IMR-90 (cell line): ENCODE results near the gene RYR3. TPM values are rescaled to one million over a fixed set of nuclear protein-coding genes. Genes with fewer than 3 reads are reported as not detected.

ENCODE experiments used
- ATAC-seq: fragments of 200-7000 bp; cut with Tn5 transposase; 2 replicates; pipeline ENCODE4 v1.9.1; 2020; ENCODE audit warnings: low read depth, mild to moderate bottlenecking, moderate library complexity
- BruUV-seq: library from RNA; stranded (reverse); fragments of 400-500 nt; replicated peaks from 2 replicates; lab custom pipeline; 2021; lab: Mats Ljungman, UMichigan
- CTCF ChIA-PET: fragments of 300-600 bp; formaldehyde crosslinking; extraction: SDS; loops from one replicate; lab custom pipeline; 2021; ENCODE audit warnings: antibody characterized with exemption; lab: Yijun Ruan, JAX
- POLR2A ChIA-PET: fragments of 300-600 bp; sonication (Branson Sonifier 250); formaldehyde crosslinking; loops from one replicate; lab custom pipeline; 2022; ENCODE audit warnings: antibody characterized with exemption; ENCODE audit not compliant: unreplicated experiment; lab: Charles Lee
- DNase-seq: peaks from one replicate; pipeline ENCODE4 v3.0.0; 2013
- H2AFZ ChIP-seq: replicated peaks from 2 replicates; pipeline ENCODE3; 2013; ENCODE audit warnings: low read length, mild to moderate bottlenecking; ENCODE audit not compliant: poor library complexity
- H2AK5ac ChIP-seq: 2 replicates; pipeline ENCODE4 v1.6.1; 2013; ENCODE audit warnings: low read depth, low read length, inconsistent platforms
- H2AK9ac ChIP-seq: replicated peaks from 2 replicates; pipeline ENCODE3; 2013; ENCODE audit warnings: mild to moderate bottlenecking, low read depth, low read length, moderate library complexity; ENCODE audit not compliant: poor library complexity
- H2BK120ac ChIP-seq: 2 replicates; pipeline ENCODE4 v1.6.1; 2013; ENCODE audit warnings: low read depth, low read length, inconsistent platforms
- H2BK15ac ChIP-seq: 3 replicates; pipeline ENCODE4 v1.6.1; 2013; ENCODE audit warnings: low read depth, low read length, inconsistent platforms
- H2BK20ac ChIP-seq: 2 replicates; pipeline ENCODE4 v1.6.1; 2013; ENCODE audit warnings: low read depth, mild to moderate bottlenecking, inconsistent platforms, low read length, moderate library complexity
- H2BK5ac ChIP-seq: 2 replicates; pipeline ENCODE4 v1.6.1; 2013; ENCODE audit warnings: mild to moderate bottlenecking, low read depth, low read length, inconsistent platforms; ENCODE audit not compliant: poor library complexity, severe bottlenecking
- H3K14ac ChIP-seq: replicated peaks from 2 replicates; pipeline ENCODE4 v1.6.1; 2013; ENCODE audit warnings: low read depth, low read length, inconsistent platforms
- H3K18ac ChIP-seq: 2 replicates; pipeline ENCODE4 v1.6.1; 2013; ENCODE audit warnings: low read depth, low read length, control low read depth
- H3K23ac ChIP-seq: 2 replicates; pipeline ENCODE4 v1.6.1; 2013; ENCODE audit warnings: low read depth, low read length, inconsistent platforms
- H3K27ac ChIP-seq: 2 replicates; pipeline ENCODE4 v1.5.1; 2013; ENCODE audit warnings: mild to moderate bottlenecking, control low read depth, low read length; ENCODE audit not compliant: insufficient read depth
- H3K27me3 ChIP-seq: 2 replicates; pipeline ENCODE4 v1.6.1; 2013; ENCODE audit warnings: low read length; ENCODE audit not compliant: control insufficient read depth, insufficient read depth
- H3K36me3 ChIP-seq: 2 replicates; pipeline ENCODE4 v1.6.1; 2013; ENCODE audit warnings: low read length, mixed read lengths; ENCODE audit not compliant: control insufficient read depth, insufficient read depth
- H3K4ac ChIP-seq: 2 replicates; pipeline ENCODE4 v1.6.1; 2013; ENCODE audit warnings: low read depth, low read length, inconsistent platforms
- H3K4me1 ChIP-seq: 2 replicates; pipeline ENCODE4 v1.6.1; 2013; ENCODE audit warnings: low read length, mixed read lengths; ENCODE audit not compliant: control insufficient read depth, insufficient read depth
- H3K4me2 ChIP-seq: 2 replicates; pipeline ENCODE4 v1.6.1; 2013; ENCODE audit warnings: low read depth, mild to moderate bottlenecking, control low read depth, low read length, moderate library complexity
- H3K4me3 ChIP-seq: 2 replicates; pipeline ENCODE4 v1.5.1; 2013; ENCODE audit warnings: low read depth, mild to moderate bottlenecking, control low read depth, low read length, moderate library complexity; ENCODE audit not compliant: insufficient read depth
- H3K56ac ChIP-seq: 2 replicates; pipeline ENCODE4 v1.6.1; 2013; ENCODE audit warnings: low read length, inconsistent platforms; ENCODE audit not compliant: insufficient read depth; ENCODE audit errors: extremely low read depth
- H3K79me1 ChIP-seq, 2 experiments: 2 replicates each; pipeline ENCODE4 v1.6.1; 2013; ENCODE audit warnings: low read length in 2 of 2, inconsistent platforms in 1 of 2, low read depth in 1 of 2
- H3K9ac ChIP-seq: 2 replicates; pipeline ENCODE4 v1.6.1; 2013; ENCODE audit warnings: low read depth, low read length, control low read depth
- H3K9me1 ChIP-seq: 2 replicates; pipeline ENCODE4 v1.6.1; 2013; ENCODE audit warnings: low read length, inconsistent platforms; ENCODE audit not compliant: insufficient read depth
- H3K9me3 ChIP-seq: 2 replicates; pipeline ENCODE4 v1.6.1; 2013; ENCODE audit warnings: low read length; ENCODE audit not compliant: control insufficient read depth, insufficient read depth
- H4K20me1 ChIP-seq: 2 replicates; pipeline ENCODE4 v1.6.1; 2013; ENCODE audit warnings: low read length, inconsistent platforms; ENCODE audit not compliant: insufficient read depth
- H4K5ac ChIP-seq: 2 replicates; pipeline ENCODE4 v1.6.1; 2013; ENCODE audit warnings: mild to moderate bottlenecking, low read depth, low read length, control low read depth
- H4K8ac ChIP-seq, 2 experiments: 2 replicates each; pipeline ENCODE4 v1.6.1; 2013; ENCODE audit warnings: low read depth in 2 of 2, low read length in 2 of 2, control low read depth in 1 of 2, inconsistent platforms in 1 of 2
- H4K91ac ChIP-seq: 2 replicates; pipeline ENCODE4 v1.6.1; 2013; ENCODE audit warnings: low read depth, low read length, inconsistent platforms; ENCODE audit not compliant: insufficient read depth
- CEBPB ChIP-seq: IDR thresholded peaks from 2 replicates; pipeline ENCODE4 v1.6.1; 2012; ENCODE audit warnings: low read depth, low read length, improper control_type of control experiment
- FOS ChIP-seq: fragments of 150-350 bp; IDR thresholded peaks from 2 replicates; pipeline ENCODE4 v1.6.1; 2016; ENCODE audit warnings: low read depth, low read length
- MAZ ChIP-seq: IDR thresholded peaks from 2 replicates; pipeline ENCODE4 v1.6.1; 2012; ENCODE audit warnings: low read depth, mild to moderate bottlenecking, low read length, improper control_type of control experiment, moderate library complexity, borderline replicate concordance
- POLR2A ChIP-seq: IDR thresholded peaks from 2 replicates; pipeline ENCODE4 v1.6.1; 2012; ENCODE audit warnings: mild to moderate bottlenecking, low read depth, low read length
- RAD21 ChIP-seq: IDR thresholded peaks from 2 replicates; pipeline ENCODE4 v1.6.1; 2012; ENCODE audit warnings: low read length, improper control_type of control experiment
- RCOR1 ChIP-seq: IDR thresholded peaks from 2 replicates; pipeline ENCODE4 v1.6.1; 2012; ENCODE audit warnings: mild to moderate bottlenecking, low read length, improper control_type of control experiment; ENCODE audit not compliant: insufficient replicate concordance
- SMC3 ChIP-seq: fragments of 150-350 bp; IDR thresholded peaks from 2 replicates; pipeline ENCODE4 v1.6.1; 2016; ENCODE audit warnings: low read depth, mild to moderate bottlenecking, antibody characterized with exemption, low read length, moderate library complexity
- WGBS, 2 experiments: methylation state at CpG; one replicate each; pipeline versions ENCODE4 v1.1.5 to v1.1.7; 2013; ENCODE audit warnings: missing lambda C conversion rate in 2 of 2; ENCODE audit not compliant: insufficient read length in 1 of 2; ENCODE audit errors: extremely low coverage in 2 of 2; 5-methylcytosine and 5-hydroxymethylcytosine counted together
- dilution Hi-C: fragments of 300-500 bp; cut with HindIII; formaldehyde crosslinking; loops from one replicate; pipeline ENCODE4 v1.14.3; 2018; ENCODE audit warnings: low sequenced_read_pairs; ENCODE audit not compliant: unreplicated experiment
- in situ Hi-C: fragments of 300-500 bp; cut with MboI; formaldehyde crosslinking; loops from 3 replicates; pipeline ENCODE4 v1.14.3; 2019; ENCODE audit warnings: low sequenced_read_pairs, inconsistent platforms, mixed read lengths
- intact Hi-C: fragments of 100-400 bp; cut with micrococcal nuclease; formaldehyde crosslinking; loops from 2 replicates; pipeline ENCODE4 v1.10.0; 2022
- polyA plus RNA-seq, 3 experiments: library from polyadenylated mRNA; depleted of rRNA; stranded (reverse); fragments of >200 nt; gene quantifications; 2 replicates each; pipeline ENCODE4 v1.2.3, GENCODE V29; 2012; ENCODE audit warnings: low replicate concordance in 1 of 3
- total RNA-seq: library from RNA; depleted of rRNA; stranded (reverse); fragments of >200 nt; gene quantifications from 2 replicates; pipeline ENCODE4 v1.2.3, GENCODE V29; 2012

The RYR3 gene
- total and polyA plus RNA-seq, 2 of the 4 experiments (the other 2 are of a cell fraction): 0.18 TPM; not detected in 1

DNA sequence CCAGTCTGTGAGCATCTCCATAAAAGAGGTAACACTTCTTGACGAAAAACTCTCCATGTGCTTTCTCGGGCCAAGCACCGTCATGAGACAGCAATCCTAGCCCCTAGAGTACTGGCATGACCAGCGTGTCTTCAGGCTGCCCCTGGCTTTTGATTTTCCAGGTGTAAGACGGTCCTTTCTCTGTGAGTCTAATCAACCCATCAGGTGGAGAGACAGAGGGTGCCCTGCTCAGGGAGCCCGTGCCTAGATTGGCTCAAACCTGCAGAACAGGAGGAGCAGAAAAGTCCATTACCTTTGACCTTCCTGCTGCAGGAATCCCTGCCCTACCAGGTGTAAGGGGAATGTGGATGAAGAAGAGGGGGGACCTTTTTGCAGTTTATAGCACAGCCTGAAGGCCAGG, 548.1 kb downstream of the RYR3 start:
- H3K23ac ChIP-seq: no peak overlapping the region
- dilution Hi-C loops (no loop called here), intact Hi-C loops (no loop called here), in situ Hi-C loops (no loop called here)
- no peaks in the 10 kb centered on the region for H3K9me3 ChIP-seq
- H3K18ac ChIP-seq: no peak overlapping the region
- WGBS, 2 experiments: 95% methylated on average over 4 of the region's 6 CpGs; no CpG with 5 or more reads in 1 of the 2 experiments
- no peak overlapping the region for H2AK9ac ChIP-seq
- H2BK5ac ChIP-seq: no peak overlapping the region
- BruUV-seq: no TSS peak
- H3K4ac ChIP-seq: no peak overlapping the region
- no peak overlapping the region for H3K9ac ChIP-seq
- H2AK5ac ChIP-seq: no peak overlapping the region
- H4K5ac ChIP-seq: no peak overlapping the region
- H3K79me1 ChIP-seq: no peaks in the 10 kb centered on the region
- H2BK20ac ChIP-seq: no peak overlapping the region
- H3K36me3 ChIP-seq: no peaks in the 10 kb centered on the region; the same call in 1 of the 2 replicates
- H3K4me1 ChIP-seq: peaks cover 3% of the 10 kb centered on the region
- H4K8ac ChIP-seq: no peak overlapping the region
- no peaks in the 10 kb centered on the region for H4K20me1 ChIP-seq
- H4K91ac ChIP-seq: no peak overlapping the region
- peaks cover 6% of the 10 kb centered on the region; the same call in 1 of the 2 replicates for H3K9me1 ChIP-seq
- H3K56ac ChIP-seq: no peak overlapping the region
- H2AFZ ChIP-seq: no peak overlapping the region
- no peak overlapping the region for H2BK15ac ChIP-seq
- no peak overlapping the region for H2BK120ac ChIP-seq
- no peak overlapping the region for H3K27ac ChIP-seq
- no peak overlapping the region for H3K4me2 ChIP-seq
- ATAC-seq: no peak
- DNase-seq: no peak
- POLR2A ChIA-PET: no interaction called here
- TF ChIP-seq RAD21 (no peak), SMC3 (no peak), RCOR1 (no peak), POLR2A (no peak), FOS (no peak), CEBPB (no peak), MAZ (no peak)
- H3K27me3 ChIP-seq: no peaks in the 10 kb centered on the region
- no peak overlapping the region for H3K14ac ChIP-seq
- CTCF ChIA-PET: no interaction called here
- no peak overlapping the region for H3K4me3 ChIP-seq
